Neural crest cell (in vitro differentiated cells): ENCODE data around the gene MTCL1. TPM values are rescaled to one million over a fixed set of nuclear protein-coding genes. Genes with fewer than 3 reads are reported as not detected.

Source experiments
- DNase-seq: peaks from one replicate; pipeline ENCODE4 v3.0.0; 2021; ENCODE audit warnings: low read depth, mixed read lengths, low spot score
- H3K27ac Mint-ChIP-seq: one replicate; pipeline ENCODE4 v1.8.0; 2021; ENCODE audit warnings: mild to moderate bottlenecking, mixed read lengths; ENCODE audit not compliant: unreplicated experiment
- H3K27me3 Mint-ChIP-seq: 2 replicates; pipeline ENCODE4 v1.8.0; 2021; ENCODE audit warnings: low read depth, mild to moderate bottlenecking, mixed read lengths
- H3K36me3 Mint-ChIP-seq: 2 replicates; pipeline ENCODE4 v1.8.0; 2021; ENCODE audit warnings: low read depth, mild to moderate bottlenecking, mixed read lengths
- H3K4me1 Mint-ChIP-seq: 2 replicates; pipeline ENCODE4 v1.8.0; 2021; ENCODE audit warnings: mixed read lengths
- H3K4me3 Mint-ChIP-seq: one replicate; pipeline ENCODE4 v1.8.0; 2021; ENCODE audit warnings: mild to moderate bottlenecking, mixed read lengths
- H3K9me3 Mint-ChIP-seq: 2 replicates; pipeline ENCODE4 v1.8.0; 2021; ENCODE audit warnings: mixed read lengths
- CTCF ChIP-seq: fragments of 200-600 bp; sonication (generic); conservative IDR thresholded peaks from 2 replicates; pipeline ENCODE4 v1.5.0; 2021; ENCODE audit warnings: antibody characterized with exemption, mild to moderate bottlenecking
- total RNA-seq: library from RNA; stranded (reverse); gene quantifications from 2 replicates; pipeline ENCODE4 v1.2.1, GENCODE V29; 2021

MTCL1 gene
- total RNA-seq, 1 donor from 2014 or later: 17.8 TPM

- no peak for DNase-seq
- Mint-ChIP-seq H3K9me3 (peaks cover 2% of the 10 kb centered on the region), H3K27me3 (peaks cover 38% of the 10 kb centered on the region), H3K27ac (peak overlapping the region; percentile 97), H3K4me3 (peak overlapping the region; percentile 98), H3K36me3 (no peaks in the 10 kb centered on the region), H3K4me1 (peaks cover 26% of the 10 kb centered on the region)
- no peak for TF ChIP-seq CTCF
These were observed 2.4 kb downstream of the MTCL1 start for GRCh38 chr18:8707556-8708300.

- no peak overlapping the region for H3K27ac Mint-ChIP-seq
- H3K27me3 Mint-ChIP-seq: peaks cover 30% of the 10 kb centered on the region
- DNase-seq: no peak
- H3K9me3 Mint-ChIP-seq: peaks cover 2% of the 10 kb centered on the region
- no peak for TF ChIP-seq CTCF
- peak overlapping the region; percentile 98 for H3K4me3 Mint-ChIP-seq
- no peaks in the 10 kb centered on the region for H3K36me3 Mint-ChIP-seq
- H3K4me1 Mint-ChIP-seq: peaks cover 26% of the 10 kb centered on the region
These were observed 3.3 kb downstream of the MTCL1 start for GRCh38 chr18:8708670-8709069.

- no peak for DNase-seq
- no peak overlapping the region for H3K27ac Mint-ChIP-seq
- H3K36me3 Mint-ChIP-seq: peaks cover 5% of the 10 kb centered on the region
- H3K4me3 Mint-ChIP-seq: peak overlapping the region; percentile 20
- peaks cover 24% of the 10 kb centered on the region for H3K4me1 Mint-ChIP-seq
- TF ChIP-seq CTCF: no peak
- H3K9me3 Mint-ChIP-seq: peaks cover 4% of the 10 kb centered on the region
- peaks cover 22% of the 10 kb centered on the region for H3K27me3 Mint-ChIP-seq
These were observed 4.1 kb downstream of the MTCL1 start for GRCh38 chr18:8709248-8710059.

- H3K36me3 Mint-ChIP-seq: peaks cover 7% of the 10 kb centered on the region
- no peak overlapping the region for H3K27ac Mint-ChIP-seq
- no peak for TF ChIP-seq CTCF
- H3K27me3 Mint-ChIP-seq: peaks cover 18% of the 10 kb centered on the region
- H3K9me3 Mint-ChIP-seq: peaks cover 4% of the 10 kb centered on the region
- H3K4me1 Mint-ChIP-seq: peaks cover 20% of the 10 kb centered on the region
- H3K4me3 Mint-ChIP-seq: no peak overlapping the region
- no peak for DNase-seq
These were observed 6.4 kb downstream of the MTCL1 start for GRCh38 chr18:8711736-8712135.

GRCh38 chr18:8713691-8714090, 8.3 kb downstream of the MTCL1 start:
- H3K4me1 Mint-ChIP-seq: peaks cover 10% of the 10 kb centered on the region
- TF ChIP-seq CTCF: no peak
- peaks cover 4% of the 10 kb centered on the region for H3K9me3 Mint-ChIP-seq
- no peak overlapping the region for H3K27ac Mint-ChIP-seq
- no peak overlapping the region for H3K4me3 Mint-ChIP-seq
- H3K27me3 Mint-ChIP-seq: no peaks in the 10 kb centered on the region
- DNase-seq: no peak
- H3K36me3 Mint-ChIP-seq: peaks cover 7% of the 10 kb centered on the region
